Astrocyte of the hippocampus (primary cell): ENCODE results near the gene PYGL.
"Not testable (repeated sequence)": the region's sequence is repeated elsewhere in the genome, so short reads cannot be mapped to it uniquely, and the experiment has no call there.

ENCODE experiments used
- DNase-seq: peaks from one replicate; pipeline ENCODE4 v3.0.0; 2011; ENCODE audit warnings: low read depth, low spot score

Gene PYGL

GRCh38 chr14:50955373-50956043, 11.2 kb upstream of the PYGL start:
- DNase-seq: peak; percentile 84

DNA sequence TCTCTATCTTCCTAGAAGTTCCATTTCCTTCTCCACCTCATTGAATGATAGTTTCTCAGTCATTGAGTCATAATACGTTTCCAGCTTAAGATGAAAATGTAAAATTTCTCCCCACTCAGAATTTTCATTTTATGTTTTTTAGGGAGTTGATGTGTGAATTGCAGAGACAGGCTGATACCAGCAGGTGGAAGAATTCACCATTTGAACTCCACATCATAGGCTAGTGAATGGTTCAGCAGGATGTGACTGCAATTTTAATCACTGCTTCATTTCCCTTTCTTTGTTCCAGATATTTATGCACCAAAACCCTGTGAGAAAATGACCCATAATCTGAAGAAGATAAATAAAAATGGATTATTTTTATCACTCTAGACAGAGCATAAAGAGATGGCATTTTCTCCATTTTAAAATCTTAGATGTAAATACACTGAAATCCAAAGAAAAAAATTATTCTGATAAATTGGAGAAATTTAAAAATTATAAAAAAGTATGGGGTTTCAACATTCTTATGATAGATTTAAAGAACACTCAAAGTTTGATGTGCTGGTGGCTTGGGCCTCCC, 10.6 kb upstream of the PYGL start:
- peak; percentile 79 for DNase-seq

DNA sequence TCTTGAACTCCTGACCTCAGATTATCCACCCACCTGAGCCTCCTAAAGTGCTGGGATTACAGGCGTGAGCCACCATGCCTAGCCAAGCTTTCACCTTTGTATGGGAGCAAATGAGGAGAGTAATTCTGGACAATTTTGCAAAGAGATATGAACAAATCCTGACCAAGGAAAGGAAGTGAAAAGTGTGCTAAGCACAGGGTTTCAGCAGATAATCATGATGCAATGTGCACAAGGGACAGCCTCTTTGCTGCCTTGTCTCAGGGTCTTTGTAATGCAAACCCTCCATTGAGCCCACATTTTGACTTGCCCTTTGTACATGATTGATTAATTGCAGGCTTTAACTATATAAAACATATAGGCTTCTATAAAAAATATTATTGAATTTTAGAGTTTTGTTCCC, 9.2 kb upstream of the PYGL start:
- DNase-seq: no peak

- DNase-seq: no peak
These were observed 6.7 kb upstream of the PYGL start for GRCh38 chr14:50951032-50951431.

DNA sequence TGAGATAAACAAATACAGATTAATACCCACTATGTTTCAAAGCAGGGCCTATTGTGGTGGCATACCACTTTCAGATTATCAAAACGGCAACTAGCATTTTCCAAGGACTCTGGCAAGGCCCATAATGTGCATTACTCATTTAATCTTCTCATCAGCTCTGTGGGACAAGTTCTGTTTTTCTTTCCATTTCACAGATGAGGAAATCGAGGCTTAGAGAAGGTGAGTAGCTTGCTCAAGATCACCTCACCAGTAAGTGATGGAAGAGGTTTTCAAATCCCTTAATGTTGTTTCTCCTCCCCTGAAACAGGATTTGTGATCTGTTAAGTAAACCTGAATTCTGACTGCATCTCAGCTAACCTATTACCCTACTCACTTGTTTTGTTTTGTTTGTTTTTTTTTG, 3.9 kb upstream of the PYGL start:
- DNase-seq: no peak

DNA sequence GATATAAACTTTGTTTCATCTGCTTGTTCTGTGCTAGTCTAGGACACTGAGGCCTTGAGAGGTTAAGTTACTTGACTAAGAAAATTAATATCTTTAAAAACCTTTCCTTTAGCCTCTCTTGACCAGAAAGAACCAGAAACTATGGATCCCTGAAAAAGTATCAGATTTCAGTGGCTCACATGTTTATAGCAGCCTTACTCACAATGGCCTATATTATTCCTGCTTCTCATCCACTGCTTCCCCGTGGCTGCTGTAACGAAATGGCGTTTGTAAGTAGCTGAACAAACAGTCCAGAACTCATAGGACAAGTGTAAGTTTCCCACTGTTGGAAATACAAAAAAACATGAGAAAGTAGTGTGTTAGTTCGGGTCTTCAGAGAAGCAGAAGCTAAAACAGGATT, 3.2 kb upstream of the PYGL start:
- peak; percentile 43 for DNase-seq

GRCh38 chr14:50946234-50946935, 2.1 kb upstream of the PYGL start:
- DNase-seq: no peak

DNA sequence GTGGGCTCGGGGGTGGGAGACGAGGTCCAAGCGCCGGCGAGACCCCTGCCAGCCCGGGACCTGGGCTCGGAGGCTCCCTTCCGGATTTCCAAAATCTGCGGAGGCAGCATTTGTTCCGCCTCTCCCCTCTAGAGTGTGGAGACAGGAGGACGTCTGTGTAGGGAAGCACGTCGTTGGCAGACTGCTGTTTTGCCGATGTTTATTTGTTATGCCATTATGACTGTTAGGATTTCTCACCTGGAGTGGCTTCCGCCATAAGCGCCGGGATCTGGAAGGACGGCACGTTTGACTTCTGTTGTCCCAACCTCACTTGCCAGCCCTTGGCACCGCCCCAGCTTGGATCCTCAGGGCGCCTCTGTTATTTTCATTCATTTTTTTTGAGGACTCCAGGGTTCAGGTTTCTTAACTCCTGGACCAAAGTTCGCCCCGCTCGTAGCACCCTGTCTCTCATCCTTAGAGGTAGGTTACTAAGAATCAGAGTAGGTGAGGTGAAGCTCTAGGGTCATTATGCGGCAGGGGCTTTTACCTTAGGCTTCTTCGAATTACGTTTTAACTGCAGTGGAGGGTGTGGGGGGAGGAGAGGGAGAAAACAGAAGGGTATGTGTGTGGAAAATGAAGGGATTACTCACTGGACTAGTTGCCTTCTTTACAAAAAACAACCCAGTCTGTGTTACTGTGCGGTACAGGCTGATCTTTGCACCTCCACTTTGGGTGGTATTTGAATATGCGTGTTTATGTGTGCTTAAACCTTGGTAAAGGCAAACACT, 547 bp upstream of the PYGL start:
- peak; percentile 65 for DNase-seq

DNA sequence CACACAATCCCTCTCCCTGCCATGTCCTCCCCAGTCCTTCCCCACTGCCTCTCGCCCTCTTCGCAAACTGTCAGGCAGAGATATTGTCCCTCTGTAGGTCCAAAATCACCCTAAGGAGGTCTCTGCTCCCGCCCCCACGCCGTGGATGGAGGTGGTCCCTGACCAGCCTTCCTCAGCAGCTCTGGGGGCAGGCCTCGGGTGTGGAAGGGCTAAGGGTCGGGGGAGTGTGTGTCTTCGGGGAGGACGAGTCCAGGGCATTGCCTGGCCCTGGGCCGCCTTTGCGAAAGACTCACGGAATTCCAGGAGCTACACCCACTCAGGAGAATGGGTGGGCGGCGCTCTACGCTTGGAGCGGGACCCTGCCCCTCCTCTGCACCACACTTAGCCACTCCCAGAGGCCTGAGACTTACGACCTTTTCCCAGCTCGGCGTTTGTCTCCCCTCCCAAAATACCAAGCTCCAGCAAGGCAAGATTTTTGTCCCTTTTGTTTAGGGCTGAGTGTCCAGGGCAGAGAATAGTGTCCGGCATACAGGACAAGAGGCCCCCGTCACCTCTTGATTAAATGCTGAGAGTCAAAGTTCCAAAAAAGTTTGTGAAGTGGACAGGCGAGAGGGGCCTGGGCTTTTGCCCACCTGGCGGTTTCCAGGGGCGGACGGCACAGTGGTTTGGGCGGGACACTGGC, 881 bp downstream of the PYGL start:
- DNase-seq: peak; percentile 72

DNA sequence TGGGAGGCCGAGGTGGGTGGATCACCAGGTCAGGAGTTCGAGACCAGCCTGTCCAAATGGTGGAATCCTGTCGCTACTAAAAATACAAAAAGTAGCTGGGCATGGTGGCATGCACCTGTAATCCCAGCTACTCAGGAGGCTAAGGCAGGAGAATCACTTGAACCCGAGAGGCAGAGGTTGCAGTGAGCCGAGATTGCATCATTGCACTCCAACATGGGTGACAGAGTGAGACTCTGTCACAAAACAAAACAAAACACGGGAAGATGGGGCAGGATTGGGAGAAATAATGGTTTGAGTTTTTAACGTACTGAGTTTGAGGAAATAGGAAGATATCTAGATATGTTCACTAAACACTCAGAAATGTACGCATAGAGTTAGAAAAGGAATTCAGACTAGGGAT, 2.6 kb downstream of the PYGL start:
- not testable (repeated sequence) for DNase-seq

DNA sequence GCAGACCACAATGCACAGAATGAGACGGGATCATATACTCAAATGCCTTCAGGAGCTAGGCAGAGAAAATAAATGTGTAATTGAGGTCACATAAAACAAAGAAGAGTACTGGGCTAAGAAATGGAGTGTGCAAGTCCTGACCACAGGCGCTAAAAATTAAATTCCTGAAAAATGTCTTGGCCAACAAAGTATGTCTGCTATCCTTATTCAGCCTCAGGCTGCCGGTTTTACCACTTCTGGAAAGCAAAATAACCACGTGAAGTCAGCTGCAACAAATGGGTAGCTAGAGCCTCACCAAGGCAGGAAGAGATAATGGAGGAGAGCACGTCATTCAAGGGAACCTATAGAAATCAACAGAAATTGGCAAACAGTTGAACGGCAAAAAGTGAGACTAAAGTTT, 3.1 kb downstream of the PYGL start:
- peak; percentile 87 for DNase-seq

GRCh38 chr14:50937800-50938199, 6.5 kb downstream of the PYGL start:
- DNase-seq: no peak

- DNase-seq: no peak
These were observed 7.0 kb downstream of the PYGL start for GRCh38 chr14:50937325-50937724.

DNA sequence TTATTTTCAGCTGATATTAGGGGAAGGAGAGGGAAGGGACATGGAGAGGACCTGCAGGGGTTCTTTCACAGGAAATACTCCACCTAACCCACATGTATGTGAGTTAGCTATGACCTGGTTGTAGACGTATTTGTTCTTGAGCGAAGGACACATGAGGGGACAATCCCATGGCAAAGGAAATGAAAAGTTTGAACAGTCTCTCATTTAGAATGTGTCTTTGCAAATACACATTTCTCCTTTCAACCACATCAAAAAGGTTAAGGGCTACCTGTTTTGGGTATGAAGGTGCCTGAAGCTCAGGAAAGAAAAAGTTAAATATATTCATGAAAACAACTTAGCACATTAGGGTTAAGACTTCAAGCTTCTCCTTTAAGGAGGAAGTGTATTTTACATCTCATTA, 7.4 kb downstream of the PYGL start:
- DNase-seq: no peak

GRCh38 chr14:50936016-50936340, 8.3 kb downstream of the PYGL start:
- DNase-seq: no peak

GRCh38 chr14:50935126-50936015, 8.9 kb downstream of the PYGL start:
- DNase-seq: no peak

DNA sequence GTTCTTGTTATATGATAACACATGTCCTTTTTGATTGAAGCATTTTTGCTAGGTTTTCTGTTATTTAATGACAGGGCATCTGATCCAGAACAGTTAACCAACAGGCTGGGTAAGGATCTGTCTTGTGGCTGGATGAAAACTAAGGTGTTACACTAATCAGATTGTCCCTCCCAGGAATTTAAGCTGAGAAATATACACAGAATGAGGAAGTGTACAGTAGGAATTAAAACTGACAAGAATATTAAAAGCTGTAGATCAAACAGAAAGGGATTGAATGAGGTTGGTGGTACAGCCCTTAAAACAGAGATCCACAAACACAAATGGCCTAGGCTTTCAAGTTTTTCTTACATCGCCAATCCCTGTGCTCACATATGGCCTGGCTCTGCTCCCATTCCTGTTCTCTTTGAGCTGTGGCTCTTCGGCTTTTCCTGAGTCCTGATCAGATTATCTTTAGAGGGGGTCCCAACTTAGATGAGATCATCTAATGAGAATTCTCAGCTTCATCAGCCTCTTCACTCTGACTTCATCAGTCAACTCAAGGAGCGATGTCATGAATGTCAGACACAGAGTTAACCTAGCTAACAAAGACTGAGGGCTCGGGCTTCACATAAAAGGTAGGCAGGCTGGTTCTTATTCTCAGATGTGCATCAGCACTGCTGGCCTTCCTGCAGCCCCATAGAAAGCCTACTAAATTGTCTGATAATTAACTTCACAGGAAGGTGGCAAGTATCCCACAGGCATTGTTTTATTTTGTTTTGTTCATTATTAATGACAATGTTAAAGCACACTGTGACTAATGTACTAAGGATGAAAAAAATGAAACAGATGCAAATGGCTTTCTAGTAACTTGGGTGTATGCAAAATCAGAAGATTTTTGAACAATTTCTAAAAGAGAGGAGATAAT, 11.4 kb downstream of the PYGL start:
- DNase-seq: peak; percentile 38

GRCh38 chr14:50932156-50932555, 12.1 kb downstream of the PYGL start:
- no peak for DNase-seq

DNA sequence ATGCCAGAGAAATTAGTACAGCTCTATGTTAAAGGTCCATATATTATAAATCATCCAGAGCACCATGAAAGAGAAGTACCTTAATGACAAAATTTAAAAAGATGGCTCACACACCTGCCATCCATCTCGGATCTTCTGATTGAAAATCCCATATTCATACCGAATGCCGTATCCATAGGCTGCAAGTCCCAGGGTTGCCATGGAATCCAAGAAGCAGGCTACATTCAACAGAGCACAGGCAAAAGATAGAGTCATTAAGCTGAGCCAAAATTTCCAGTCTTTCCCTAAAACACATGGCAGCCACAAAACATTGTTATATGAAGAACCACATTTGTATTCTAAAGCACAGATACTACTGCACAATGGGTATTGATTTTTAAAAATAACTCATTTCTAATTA, 12.7 kb downstream of the PYGL start:
- no peak for DNase-seq

GRCh38 chr14:50929506-50929905, 14.8 kb downstream of the PYGL start:
- DNase-seq: no peak
